ENCODE data around the gene AHDC1.

Gene AHDC1

GRCh38 chr1:27611450-27611849, 7.5 kb upstream of the AHDC1 start:
- DNase-seq (ENCODE audit: low read depth in 2 of 2): no peak
- H3K4me3 ChIP-seq (replicated peaks in 1 of 2; ENCODE audit: low read depth in 2 of 2, low read length in 2 of 2): no peak overlapping the region
- no peak for TF ChIP-seq CTCF (IDR thresholded peaks at IDR 0.05; ENCODE audit: low read depth, low read length)

GRCh38 chr1:27609618-27610240, 5.8 kb upstream of the AHDC1 start:
- no peak overlapping the region for H3K4me3 ChIP-seq (replicated peaks in 1 of 2; ENCODE audit: low read depth in 2 of 2, low read length in 2 of 2)
- TF ChIP-seq CTCF (IDR thresholded peaks at IDR 0.05; ENCODE audit: low read depth, low read length): no peak
- DNase-seq (ENCODE audit: low read depth in 2 of 2): no peak

- H3K4me3 ChIP-seq (replicated peaks in 1 of 2; ENCODE audit: low read depth in 2 of 2, low read length in 2 of 2): no peak overlapping the region
- peak in 1 of 2 donors; percentile 39 for DNase-seq (ENCODE audit: low read depth in 2 of 2)
- no peak for TF ChIP-seq CTCF (IDR thresholded peaks at IDR 0.05; ENCODE audit: low read depth, low read length)
Measured at GRCh38 chr1:27609210-27609555, 5.2 kb upstream of the AHDC1 start.

- no peak overlapping the region for H3K4me3 ChIP-seq (replicated peaks in 1 of 2; ENCODE audit: low read depth in 2 of 2, low read length in 2 of 2)
- TF ChIP-seq CTCF (IDR thresholded peaks at IDR 0.05; ENCODE audit: low read depth, low read length): no peak
- DNase-seq (ENCODE audit: low read depth in 2 of 2): peak in 1 of 2 donors; percentile 52
Measured at GRCh38 chr1:27607239-27607804, 3.4 kb upstream of the AHDC1 start.

GRCh38 chr1:27606708-27607238, 2.8 kb upstream of the AHDC1 start:
- TF ChIP-seq CTCF (IDR thresholded peaks at IDR 0.05; ENCODE audit: low read depth, low read length): no peak
- peak in 1 of 2 donors; percentile 33 for DNase-seq (ENCODE audit: low read depth in 2 of 2)
- no peak overlapping the region for H3K4me3 ChIP-seq (replicated peaks in 1 of 2; ENCODE audit: low read depth in 2 of 2, low read length in 2 of 2)

GRCh38 chr1:27605796-27606707, 2.1 kb upstream of the AHDC1 start:
- peak; percentile 72 to 73 for DNase-seq (ENCODE audit: low read depth in 2 of 2)

More at GRCh38 chr1:27605796-27606707, 2.1 kb upstream of the AHDC1 start:
- TF ChIP-seq CTCF (IDR thresholded peaks at IDR 0.05; ENCODE audit: low read depth, low read length): peak; percentile 92
- no peak overlapping the region for H3K4me3 ChIP-seq (replicated peaks in 1 of 2; ENCODE audit: low read depth in 2 of 2, low read length in 2 of 2)

Measured in cardiac fibroblast (primary cell).